KOPT-K1 (cell line): Measurements from ENCODE around the gene ELK3.

Experiments used
- H3K27ac ChIP-seq: fragments of 200-600 bp; sonication (generic); 2 replicates; pipeline ENCODE4 v1.5.1; 2016; ENCODE audit warnings: antibody characterized with exemption, mild to moderate bottlenecking, low read depth, low read length; ENCODE audit not compliant: poor library complexity, severe bottlenecking
- H3K36me3 ChIP-seq: fragments of 200-600 bp; sonication (generic); 2 replicates; pipeline ENCODE4 v1.5.1; 2017; ENCODE audit warnings: antibody characterized with exemption, mild to moderate bottlenecking, low read length, moderate library complexity; ENCODE audit not compliant: insufficient read depth
- H3K9me3 ChIP-seq: fragments of 200-600 bp; sonication (generic); 2 replicates; pipeline ENCODE4 v1.5.1; 2017; ENCODE audit warnings: antibody characterized with exemption, low read length, mild to moderate bottlenecking; ENCODE audit not compliant: insufficient read depth, poor library complexity, severe bottlenecking

ELK3 gene

DNA sequence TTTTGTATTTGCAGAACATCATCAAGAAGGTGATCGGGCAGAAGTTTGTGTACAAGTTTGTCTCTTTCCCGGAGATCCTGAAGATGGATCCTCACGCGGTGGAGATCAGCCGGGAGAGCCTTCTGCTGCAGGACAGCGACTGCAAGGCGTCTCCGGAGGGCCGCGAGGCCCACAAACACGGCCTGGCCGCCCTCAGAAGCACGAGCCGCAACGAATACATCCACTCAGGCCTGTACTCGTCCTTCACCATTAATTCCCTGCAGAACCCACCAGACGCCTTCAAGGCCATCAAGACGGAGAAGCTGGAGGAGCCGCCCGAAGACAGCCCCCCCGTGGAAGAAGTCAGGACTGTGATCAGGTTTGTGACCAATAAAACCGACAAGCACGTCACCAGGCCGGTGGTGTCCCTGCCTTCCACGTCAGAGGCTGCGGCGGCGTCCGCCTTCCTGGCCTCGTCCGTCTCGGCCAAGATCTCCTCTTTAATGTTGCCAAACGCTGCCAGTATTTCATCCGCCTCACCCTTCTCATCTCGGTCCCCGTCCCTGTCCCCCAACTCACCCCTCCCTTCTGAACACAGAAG is 52.8 kb downstream of the ELK3 start:
- Histone ChIP-seq H3K27ac (no peak overlapping the region), H3K36me3 (no peaks in the 10 kb centered on the region), H3K9me3 (no peaks in the 10 kb centered on the region)

DNA sequence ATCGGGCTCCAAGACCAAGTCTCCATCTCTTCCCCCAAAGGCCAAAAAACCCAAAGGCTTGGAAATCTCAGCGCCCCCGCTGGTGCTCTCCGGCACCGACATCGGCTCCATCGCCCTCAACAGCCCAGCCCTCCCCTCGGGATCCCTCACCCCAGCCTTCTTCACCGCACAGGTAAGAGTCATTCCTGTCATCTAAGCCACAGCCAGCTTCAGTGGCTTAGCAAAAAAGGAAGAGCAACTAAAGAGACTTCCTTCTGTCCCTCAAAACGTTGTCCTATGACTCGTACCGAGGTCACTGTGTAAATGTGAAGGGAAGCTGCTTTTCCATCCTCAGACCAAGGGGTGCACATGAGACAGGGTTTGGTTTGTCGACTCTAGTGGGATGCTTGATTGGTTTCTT is 53.4 kb downstream of the ELK3 start:
- H3K9me3 ChIP-seq = no peaks in the 10 kb centered on the region
- no peak overlapping the region for H3K27ac ChIP-seq
- H3K36me3 ChIP-seq = no peaks in the 10 kb centered on the region

DNA sequence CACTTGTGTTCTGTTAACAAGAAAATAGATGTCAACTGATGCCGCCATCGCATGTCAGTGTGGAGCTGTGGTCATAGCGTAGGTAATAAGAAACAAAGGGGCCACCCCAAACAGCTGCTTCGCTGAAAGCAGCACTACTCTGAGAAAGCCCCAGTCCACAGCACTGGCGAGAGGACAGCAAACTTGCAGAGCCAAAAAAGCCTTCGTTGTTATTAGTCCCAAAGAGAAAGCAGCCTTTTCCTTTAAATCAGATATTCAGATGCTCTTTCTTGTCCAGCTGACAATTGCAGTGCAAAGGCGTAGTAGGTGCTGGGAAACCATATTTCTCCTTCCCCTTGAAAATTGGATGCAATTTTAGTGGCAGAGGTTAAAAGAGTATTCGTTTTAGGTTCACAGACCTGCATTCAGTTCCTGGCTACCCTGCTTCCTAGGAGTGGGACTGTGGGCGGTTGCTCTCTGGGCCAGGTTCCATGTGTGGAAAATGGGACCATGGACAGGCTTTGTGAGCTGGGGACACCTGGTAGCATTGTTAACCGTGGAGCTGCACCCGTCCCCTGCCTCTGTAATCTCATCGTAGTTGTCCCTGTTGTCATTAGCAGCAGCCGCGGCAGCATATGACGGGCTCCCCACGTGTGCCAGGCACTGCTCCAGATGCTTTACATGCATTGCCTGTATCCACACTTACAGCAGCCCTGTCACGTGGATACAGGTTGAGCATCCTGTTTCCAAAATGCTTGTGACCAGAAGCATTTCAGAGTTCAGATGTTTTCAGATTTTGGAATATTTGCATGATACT is 54.2 kb downstream of the ELK3 start:
- Histone ChIP-seq H3K36me3 (no peaks in the 10 kb centered on the region), H3K9me3 (no peaks in the 10 kb centered on the region), H3K27ac (no peak overlapping the region)

DNA sequence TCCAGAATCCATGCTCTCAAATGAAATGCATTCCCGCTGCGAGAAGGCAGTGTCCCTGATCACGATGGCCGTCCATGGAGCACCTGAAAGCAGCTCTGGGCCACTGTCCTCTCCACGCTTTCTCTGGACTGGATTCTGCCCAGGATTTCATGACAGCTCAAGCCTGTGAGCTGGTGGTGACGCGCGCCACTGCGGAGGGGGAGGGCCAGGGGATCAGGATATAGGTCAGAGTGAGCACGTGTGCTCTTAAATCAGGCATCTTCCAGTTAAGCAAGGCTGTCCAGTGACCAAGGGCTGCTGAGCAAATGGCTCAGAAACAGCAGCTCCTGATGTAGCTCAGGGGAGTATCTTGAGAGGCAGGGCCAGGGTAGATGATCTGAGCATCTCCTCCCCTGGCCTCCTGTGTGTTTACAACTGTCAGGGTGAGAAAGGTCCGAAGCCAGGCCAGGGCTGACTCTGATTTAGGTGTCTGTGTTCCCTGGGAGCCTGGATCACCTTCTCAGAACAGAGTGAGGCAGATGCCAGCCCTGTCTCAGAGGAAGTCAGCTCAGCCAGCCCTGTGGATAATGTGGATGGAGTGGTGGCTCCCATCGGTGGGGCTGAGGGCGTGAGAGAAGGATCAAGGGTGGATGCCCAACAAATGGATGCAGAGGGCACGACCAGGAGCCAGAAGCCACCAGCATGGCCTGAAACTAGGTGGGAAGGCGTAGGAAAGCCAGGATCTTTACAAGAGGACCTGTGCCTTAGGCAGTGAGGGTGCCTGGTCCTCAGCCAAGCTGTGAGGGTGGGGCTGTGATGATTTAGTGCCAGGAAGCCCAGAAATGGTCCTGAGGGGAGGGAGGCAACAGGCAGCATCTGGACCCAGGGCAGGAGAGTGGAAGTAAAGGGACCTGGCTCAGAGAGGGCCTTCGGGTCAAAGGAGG is 55.3 kb downstream of the ELK3 start:
- Histone ChIP-seq H3K27ac (no peak overlapping the region), H3K36me3 (no peaks in the 10 kb centered on the region), H3K9me3 (no peaks in the 10 kb centered on the region)

DNA sequence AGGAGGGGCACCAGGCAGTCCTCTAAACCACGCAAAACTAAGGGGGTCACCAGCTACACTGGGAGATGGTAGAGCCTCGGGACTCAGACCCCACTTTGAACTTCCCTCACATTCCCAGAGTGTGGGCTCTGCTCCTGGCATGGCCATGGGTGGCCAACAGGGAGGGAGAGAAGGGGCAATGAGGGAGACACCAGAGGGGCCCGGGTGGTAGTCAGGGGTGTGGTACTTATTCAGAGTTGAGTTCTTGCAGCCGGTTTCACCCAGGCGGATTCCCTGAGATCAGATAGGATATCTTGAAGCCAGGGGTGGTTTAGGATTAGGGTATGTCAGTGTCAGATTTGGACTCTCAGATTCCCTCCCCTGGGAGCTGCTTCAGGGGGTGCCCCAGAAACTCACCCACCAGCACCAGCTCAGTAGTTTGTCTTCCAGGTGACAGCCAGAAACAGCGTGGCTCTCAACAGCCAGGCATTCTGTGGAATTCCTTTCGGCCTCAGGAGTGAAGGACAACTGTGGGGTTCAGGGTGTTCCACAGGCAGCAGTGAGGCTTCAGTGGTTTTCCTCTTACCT is 56.0 kb downstream of the ELK3 start:
- Histone ChIP-seq H3K36me3 (no peaks in the 10 kb centered on the region), H3K27ac (no peak overlapping the region), H3K9me3 (no peaks in the 10 kb centered on the region)

DNA sequence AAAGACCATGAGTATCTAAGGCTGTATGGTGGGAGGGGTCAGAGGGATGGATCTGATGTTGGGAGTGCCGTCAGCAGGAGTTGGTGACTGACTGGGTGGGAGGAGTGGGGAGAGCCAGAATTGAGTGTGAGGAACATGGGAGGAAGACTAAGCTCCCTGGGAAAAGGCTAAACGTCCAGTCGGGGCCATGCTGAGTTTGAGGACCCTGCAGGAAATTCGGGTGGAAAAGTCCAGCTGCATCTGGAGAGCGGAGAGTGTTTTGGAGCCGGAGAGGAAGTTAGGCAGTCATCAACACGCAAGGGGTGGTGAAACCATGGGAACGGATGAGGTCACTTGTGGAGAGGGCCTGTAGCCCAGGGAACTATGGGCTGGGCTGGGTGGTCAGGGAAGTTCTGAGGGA is 60.9 kb downstream of the ELK3 start:
- H3K36me3 ChIP-seq = no peaks in the 10 kb centered on the region
- no peaks in the 10 kb centered on the region for H3K9me3 ChIP-seq
- H3K27ac ChIP-seq = no peak overlapping the region

DNA sequence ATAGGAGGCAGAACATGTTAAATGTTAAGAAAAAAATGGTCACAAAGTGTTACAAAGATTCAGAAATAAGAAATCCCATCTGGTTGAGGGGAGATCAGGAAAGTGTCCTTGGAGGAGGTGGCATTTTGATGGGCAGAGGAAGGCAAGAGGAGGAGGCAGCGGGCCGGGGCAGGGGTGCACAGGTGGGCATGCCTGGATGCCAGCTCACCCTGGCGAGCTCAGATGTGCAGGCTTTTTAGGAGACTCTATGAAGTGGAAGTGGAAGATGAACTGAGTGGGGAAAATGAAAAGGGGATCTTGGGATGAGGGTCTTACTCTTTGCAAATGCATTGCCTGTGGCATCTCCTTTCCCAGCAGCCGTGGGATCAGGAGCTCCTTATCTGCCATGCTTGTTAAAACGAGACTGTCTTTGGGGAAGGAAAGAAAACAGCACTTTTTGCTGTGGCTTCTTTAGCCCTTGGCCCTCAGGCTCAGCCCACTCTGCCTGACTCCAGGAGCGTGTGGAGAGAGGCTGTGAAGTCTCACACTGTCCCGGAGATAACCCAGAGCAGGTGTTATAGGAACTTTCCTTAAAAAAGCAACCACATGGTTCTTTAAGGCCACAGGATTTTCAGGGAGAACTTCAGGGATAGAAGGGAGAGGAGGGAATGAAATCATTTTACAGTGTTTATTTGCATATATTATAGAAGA is 62.6 kb downstream of the ELK3 start:
- H3K36me3 ChIP-seq = 0 out of 2 replicates have a peak, but pooled peaks cover 4% of the 10 kb centered on the region
- H3K9me3 ChIP-seq = no peaks in the 10 kb centered on the region
- H3K27ac ChIP-seq = no peak overlapping the region

DNA sequence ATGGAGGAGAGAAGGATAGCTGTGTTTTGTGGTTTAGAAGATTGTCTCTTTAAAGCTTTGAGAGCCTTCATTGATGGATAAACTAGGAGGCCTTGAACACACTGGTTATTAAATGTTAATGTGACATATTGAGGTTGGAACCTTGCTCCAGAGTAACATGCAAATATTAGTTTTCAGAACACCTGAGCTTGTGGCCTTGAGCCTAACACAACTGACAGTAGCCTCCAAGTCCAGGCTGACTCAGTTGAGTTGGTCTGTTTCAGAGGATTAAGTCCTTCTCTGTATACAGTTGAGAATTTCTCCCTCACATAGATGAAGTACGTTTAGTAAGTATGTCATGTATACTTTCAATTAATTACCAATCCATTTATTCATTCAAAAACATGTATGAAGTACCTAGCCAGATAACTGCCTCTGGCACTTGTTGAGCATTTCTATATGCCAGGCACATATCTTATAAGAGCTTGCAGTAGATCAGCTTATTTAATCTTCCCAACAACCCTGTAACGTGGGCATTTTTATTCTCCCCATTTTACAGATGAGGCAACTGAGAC is 63.5 kb downstream of the ELK3 start:
- H3K27ac ChIP-seq = no peak overlapping the region
- H3K9me3 ChIP-seq = no peaks in the 10 kb centered on the region
- H3K36me3 ChIP-seq = peaks cover 10% of the 10 kb centered on the region; the same call in 1 of the 2 replicates

DNA sequence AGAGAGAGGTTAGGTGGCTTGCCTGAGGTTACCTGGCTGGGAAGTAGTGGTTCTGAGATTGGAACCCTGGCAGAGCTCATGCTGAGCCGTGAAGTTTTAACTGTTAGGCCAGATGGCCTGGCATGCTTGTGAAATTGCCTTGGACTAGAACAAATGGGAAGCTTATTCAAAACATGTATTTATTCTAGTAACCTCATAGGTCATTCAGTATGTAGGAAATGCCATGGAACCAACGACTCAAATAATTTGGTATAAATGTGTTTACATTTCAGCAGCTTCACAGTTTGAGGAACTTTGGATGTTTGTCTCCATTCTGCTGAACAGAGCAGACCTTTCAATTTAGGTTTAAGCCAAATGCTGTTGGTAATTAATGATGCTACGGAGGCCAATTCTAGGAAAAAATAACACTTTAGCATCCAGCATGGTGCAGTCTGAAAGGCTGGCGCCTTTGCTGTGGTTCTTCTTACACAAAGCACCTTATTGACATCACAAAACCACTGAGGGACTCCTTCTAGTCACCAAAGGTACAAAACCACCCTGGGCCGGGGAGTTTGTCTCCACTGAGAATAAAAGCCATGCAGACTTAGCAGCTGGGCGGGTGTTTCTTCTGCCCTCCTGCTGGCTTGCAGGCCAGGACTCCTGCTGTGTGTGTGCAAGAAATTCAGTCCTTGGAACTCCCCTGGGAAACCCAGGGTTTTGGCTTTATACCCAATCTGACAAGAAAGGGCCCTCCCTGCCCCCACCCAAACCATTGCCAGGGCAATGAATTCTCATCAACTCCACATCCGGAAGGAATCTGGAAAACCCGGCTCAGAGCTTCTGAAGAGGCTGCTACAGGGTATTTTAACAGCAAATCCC is 64.2 kb downstream of the ELK3 start:
- Histone ChIP-seq H3K27ac (no peak overlapping the region), H3K36me3 (peaks cover 17% of the 10 kb centered on the region; the same call in 1 of the 2 replicates), H3K9me3 (no peaks in the 10 kb centered on the region)

DNA sequence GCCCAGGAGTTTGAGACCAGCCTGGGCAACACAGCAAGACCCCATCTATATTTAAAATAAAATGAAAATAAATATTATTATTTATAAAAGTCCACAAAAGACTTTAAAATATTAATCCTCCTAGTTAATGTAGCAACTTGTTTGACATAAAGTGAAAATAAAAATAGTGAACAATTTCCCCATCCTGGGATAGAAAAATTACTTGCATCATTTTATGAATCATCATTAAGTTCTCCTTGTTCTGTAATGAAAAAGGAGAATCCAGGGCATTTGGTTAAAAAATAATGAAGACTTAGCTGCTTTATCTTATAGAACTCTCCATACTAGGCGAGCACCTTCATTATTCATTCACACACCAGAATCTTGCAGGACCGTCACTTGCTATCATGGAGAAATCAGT is 66.1 kb downstream of the ELK3 start:
- peaks cover 21% of the 10 kb centered on the region; the same call in 1 of the 2 replicates for H3K36me3 ChIP-seq
- no peak overlapping the region for H3K27ac ChIP-seq
- no peaks in the 10 kb centered on the region for H3K9me3 ChIP-seq

DNA sequence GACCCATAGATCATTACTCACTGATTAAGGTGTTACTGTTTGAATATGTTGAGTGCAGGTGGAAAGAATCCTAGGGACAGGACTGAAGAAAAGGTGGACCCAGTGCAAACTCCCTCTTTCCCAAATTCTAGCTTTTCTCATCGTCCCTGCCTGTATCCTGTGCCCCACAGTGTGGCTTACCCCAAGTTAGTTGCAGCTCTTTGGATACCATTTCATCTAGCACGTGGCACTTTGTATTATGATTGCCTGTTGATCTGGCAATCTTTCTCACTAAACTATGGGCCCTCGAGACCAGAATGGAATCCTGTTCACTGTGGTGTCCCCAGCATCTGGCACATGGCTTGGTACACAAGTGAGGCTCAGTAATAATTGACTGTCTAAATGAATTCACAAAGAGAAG is 66.5 kb downstream of the ELK3 start:
- Histone ChIP-seq H3K36me3 (peaks cover 21% of the 10 kb centered on the region; the same call in 1 of the 2 replicates), H3K9me3 (no peaks in the 10 kb centered on the region), H3K27ac (no peak overlapping the region)

DNA sequence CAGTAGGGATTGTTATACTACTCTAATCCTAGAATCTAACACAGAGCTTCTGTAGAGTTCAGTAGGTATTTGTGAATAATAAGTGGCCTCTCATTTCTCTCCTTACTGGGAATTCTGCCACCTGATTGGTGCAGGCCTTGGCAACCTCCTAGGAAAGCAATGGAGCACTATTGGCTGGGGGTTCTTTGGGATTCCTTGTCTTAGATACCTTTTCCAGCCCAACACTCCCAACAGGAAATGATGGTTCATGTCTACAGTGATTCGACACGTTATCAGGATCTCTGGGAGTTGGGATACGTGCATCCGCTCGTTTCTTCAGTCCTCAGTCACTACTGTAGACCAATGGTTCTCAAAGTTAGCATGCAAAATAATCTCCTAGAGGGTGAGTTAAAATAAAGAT is 67.4 kb downstream of the ELK3 start:
- Histone ChIP-seq H3K36me3 (peaks cover 21% of the 10 kb centered on the region; the same call in 1 of the 2 replicates), H3K27ac (no peak overlapping the region), H3K9me3 (no peaks in the 10 kb centered on the region)

DNA sequence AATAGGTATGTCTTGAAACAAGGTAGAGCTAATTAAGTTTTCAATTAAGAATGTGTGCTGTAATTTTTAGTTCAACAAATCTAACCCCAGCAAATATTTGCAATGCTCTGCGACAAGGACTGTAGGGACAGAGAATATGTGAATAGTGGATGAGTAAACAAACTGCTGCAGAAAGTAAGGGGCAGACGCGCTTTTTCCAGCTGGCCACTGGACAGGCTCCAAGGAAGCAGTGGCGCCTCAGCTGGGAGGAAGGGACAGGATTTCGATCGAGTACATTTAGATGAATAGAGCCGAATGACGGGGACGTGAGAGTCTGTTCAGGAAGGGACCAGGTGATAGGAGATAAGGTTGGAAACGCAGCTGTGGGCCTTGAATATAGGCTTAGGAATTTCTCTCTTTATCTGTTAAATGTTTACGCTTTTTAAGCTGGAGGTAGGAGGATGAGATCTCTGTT is 69.3 kb downstream of the ELK3 start:
- Histone ChIP-seq H3K9me3 (no peaks in the 10 kb centered on the region), H3K27ac (no peak overlapping the region), H3K36me3 (peaks cover 27% of the 10 kb centered on the region)
